ENCODE data around the gene DIP2B. TPM values are rescaled to one million over a fixed set of nuclear protein-coding genes. Genes with fewer than 3 reads are reported as not detected.

The DIP2B gene
- total RNA-seq, 3 donors from 2014 or later = 28.3 to 39.8 (median 34.7) TPM

- intact Hi-C loops (cut with DNase I, micrococcal nuclease) = no loop called here
- Histone ChIP-seq H3K9me3 (no peaks in the 10 kb centered on the region), H3K36me3 (ENCODE audit: low read depth) (peaks cover 6% of the 10 kb centered on the region), H3K4me1 (ENCODE audit: low read depth) (peaks cover 27% of the 10 kb centered on the region), H3K4me3 (no peak overlapping the region)
- ATAC-seq = peak; percentile 96
- peak in 2 of 3 donors; percentile 50 for DNase-seq
- no peak for TF ChIP-seq CTCF (IDR thresholded peaks at IDR 0.05)
These were observed 274.1 kb downstream of the DIP2B start for GRCh38 chr12:50778663-50779590.

GRCh38 chr12:50780013-50780412 lies 275.2 kb downstream of the DIP2B start:
- intact Hi-C loops (cut with DNase I, micrococcal nuclease) = no loop called here
- Histone ChIP-seq H3K4me3 (no peak overlapping the region), H3K36me3 (ENCODE audit: low read depth) (peaks cover 6% of the 10 kb centered on the region), H3K9me3 (no peaks in the 10 kb centered on the region), H3K4me1 (ENCODE audit: low read depth) (peaks cover 27% of the 10 kb centered on the region)
- ATAC-seq (no peak), DNase-seq (no peak)
- TF ChIP-seq CTCF (IDR thresholded peaks at IDR 0.05) = no peak

- H3K4me1 ChIP-seq (ENCODE audit: low read depth) = peaks cover 14% of the 10 kb centered on the region
- no peak for ATAC-seq
- TF ChIP-seq CTCF (IDR thresholded peaks at IDR 0.05) = no peak
- H3K36me3 ChIP-seq (ENCODE audit: low read depth) = peaks cover 6% of the 10 kb centered on the region
- intact Hi-C loops (cut with DNase I, micrococcal nuclease) = no loop called here
- H3K4me3 ChIP-seq = no peak overlapping the region
- H3K9me3 ChIP-seq = no peaks in the 10 kb centered on the region
- no peak for DNase-seq
These were observed 279.7 kb downstream of the DIP2B start for GRCh38 chr12:50784501-50784900.

- intact Hi-C loops (cut with DNase I, micrococcal nuclease) = no loop called here
- H3K4me3 ChIP-seq = no peak overlapping the region
- ATAC-seq (peak; percentile 5), DNase-seq (no peak)
- TF ChIP-seq CTCF (IDR thresholded peaks at IDR 0.05) = no peak
- peaks cover 14% of the 10 kb centered on the region for H3K4me1 ChIP-seq (ENCODE audit: low read depth)
- peaks cover 6% of the 10 kb centered on the region for H3K36me3 ChIP-seq (ENCODE audit: low read depth)
- H3K9me3 ChIP-seq = no peaks in the 10 kb centered on the region
These were observed 280.7 kb downstream of the DIP2B start for GRCh38 chr12:50785406-50786001.

GRCh38 chr12:50786498-50787231 lies 281.9 kb downstream of the DIP2B start:
- no peaks in the 10 kb centered on the region for H3K9me3 ChIP-seq
- H3K36me3 ChIP-seq (ENCODE audit: low read depth) = no peaks in the 10 kb centered on the region
- ATAC-seq (peak; percentile 96), DNase-seq (no peak)
- intact Hi-C loops (cut with DNase I, micrococcal nuclease) = no loop called here
- no peak overlapping the region for H3K4me3 ChIP-seq
- no peak for TF ChIP-seq CTCF (IDR thresholded peaks at IDR 0.05)
- H3K4me1 ChIP-seq (ENCODE audit: low read depth) = peaks cover 10% of the 10 kb centered on the region
